Cardiac muscle cell (in vitro differentiated cells and primary cell): ENCODE results near the gene TANGO6. TPM values are rescaled to one million over a fixed set of nuclear protein-coding genes. Genes with fewer than 3 reads are reported as not detected.

Experiments used
- DNase-seq, 2 donors: peaks; one replicate each; pipeline versions ENCODE4 v3.0.0 to v3.0.0-alpha.2; 2010 to 2017; ENCODE audit warnings: low read depth in 1 of 2, low spot score in 1 of 2
- H3K27ac ChIP-seq: fragments of 200-600 bp; sonication (generic); 2 replicates; pipeline ENCODE4 v1.5.1; 2016
- H3K27me3 ChIP-seq: fragments of 200-600 bp; sonication (generic); 2 replicates; pipeline ENCODE4 v1.6.0; 2016; ENCODE audit warnings: control low read depth
- H3K36me3 ChIP-seq: fragments of 200-600 bp; sonication (generic); 2 replicates; pipeline ENCODE4 v1.5.1; 2016; ENCODE audit warnings: control low read depth
- H3K4me1 ChIP-seq: fragments of 200-600 bp; sonication (generic); 2 replicates; pipeline ENCODE4 v1.8.1; 2017; ENCODE audit warnings: low read depth, mild to moderate bottlenecking, mixed run types
- H3K4me3 ChIP-seq: fragments of 200-600 bp; sonication (generic); 2 replicates; pipeline ENCODE4 v1.5.1; 2016; ENCODE audit warnings: mild to moderate bottlenecking
- H3K9me3 ChIP-seq: fragments of 200-600 bp; sonication (generic); 2 replicates; pipeline ENCODE4 v1.5.1; 2017; ENCODE audit warnings: low read depth, mild to moderate bottlenecking, control low read depth
- CTCF ChIP-seq: IDR thresholded peaks from 2 replicates; pipeline ENCODE4 v1.5.1; 2012; ENCODE audit warnings: low read depth, mild to moderate bottlenecking, low read length
- polyA plus RNA-seq: library from polyadenylated mRNA; unstranded; fragments of >200 nt; fragmentation: Nextera tagmentation; extraction: Ambion mirVana; gene quantifications from 2 replicates; pipeline ENCODE4 v1.2.1, GENCODE V29; 2016
- total RNA-seq: library from RNA; depleted of rRNA; stranded (reverse); fragments of >200 nt; gene quantifications from 2 replicates; pipeline ENCODE4 v1.2.3, GENCODE V29; 2016

The TANGO6 gene
- total and polyA plus RNA-seq, 2 experiments from 2014 or later, result 5.4 to 8.9 TPM

GRCh38 chr16:68860978-68861892 is 17.9 kb downstream of the TANGO6 start:
- no peak for TF ChIP-seq CTCF
- Histone ChIP-seq H3K9me3 (no peaks in the 10 kb centered on the region), H3K4me1 (no peaks in the 10 kb centered on the region), H3K27me3 (no peaks in the 10 kb centered on the region), H3K36me3 (no peaks in the 10 kb centered on the region), H3K4me3 (no peak overlapping the region), H3K27ac (no peak overlapping the region)
- no peak for DNase-seq

- DNase-seq, result no peak
- no peaks in the 10 kb centered on the region for H3K36me3 ChIP-seq
- H3K27ac ChIP-seq, result no peak overlapping the region
- no peak for TF ChIP-seq CTCF
- no peaks in the 10 kb centered on the region for H3K4me1 ChIP-seq
- no peak overlapping the region for H3K4me3 ChIP-seq
- no peaks in the 10 kb centered on the region for H3K27me3 ChIP-seq
- no peaks in the 10 kb centered on the region for H3K9me3 ChIP-seq
Measured at GRCh38 chr16:68866933-68867332, 23.6 kb downstream of the TANGO6 start.

- H3K4me3 ChIP-seq, result no peak overlapping the region
- no peaks in the 10 kb centered on the region for H3K9me3 ChIP-seq
- no peaks in the 10 kb centered on the region for H3K4me1 ChIP-seq
- DNase-seq, result no peak
- H3K27ac ChIP-seq, result no peak overlapping the region
- no peak for TF ChIP-seq CTCF
- H3K27me3 ChIP-seq, result no peaks in the 10 kb centered on the region
- H3K36me3 ChIP-seq, result no peaks in the 10 kb centered on the region
Measured at GRCh38 chr16:68869492-68870088, 26.3 kb downstream of the TANGO6 start.

- Histone ChIP-seq H3K27ac (no peak overlapping the region), H3K27me3 (no peaks in the 10 kb centered on the region), H3K36me3 (peaks cover 4% of the 10 kb centered on the region), H3K4me3 (no peak overlapping the region), H3K4me1 (no peaks in the 10 kb centered on the region), H3K9me3 (no peaks in the 10 kb centered on the region)
- no peak for DNase-seq
- no peak for TF ChIP-seq CTCF
Measured at GRCh38 chr16:68873635-68874471, 30.5 kb downstream of the TANGO6 start.

- Histone ChIP-seq H3K9me3 (no peaks in the 10 kb centered on the region), H3K4me3 (no peak overlapping the region), H3K27me3 (no peaks in the 10 kb centered on the region), H3K4me1 (no peaks in the 10 kb centered on the region), H3K27ac (no peak overlapping the region), H3K36me3 (peaks cover 4% of the 10 kb centered on the region)
- TF ChIP-seq CTCF, result no peak
- DNase-seq, result no peak
Measured at GRCh38 chr16:68875871-68876270, 32.5 kb downstream of the TANGO6 start.
